ENCODE measurements around the gene SLC25A41. TPM values are rescaled to one million over a fixed set of nuclear protein-coding genes. Genes with fewer than 3 reads are reported as not detected.

SLC25A41 gene
- total and polyA plus RNA-seq, 2 of the 13 experiments (the other 11 are each of a cell fraction or from before 2014, with no cell fraction given) = 0.33 to 0.95 TPM

DNA sequence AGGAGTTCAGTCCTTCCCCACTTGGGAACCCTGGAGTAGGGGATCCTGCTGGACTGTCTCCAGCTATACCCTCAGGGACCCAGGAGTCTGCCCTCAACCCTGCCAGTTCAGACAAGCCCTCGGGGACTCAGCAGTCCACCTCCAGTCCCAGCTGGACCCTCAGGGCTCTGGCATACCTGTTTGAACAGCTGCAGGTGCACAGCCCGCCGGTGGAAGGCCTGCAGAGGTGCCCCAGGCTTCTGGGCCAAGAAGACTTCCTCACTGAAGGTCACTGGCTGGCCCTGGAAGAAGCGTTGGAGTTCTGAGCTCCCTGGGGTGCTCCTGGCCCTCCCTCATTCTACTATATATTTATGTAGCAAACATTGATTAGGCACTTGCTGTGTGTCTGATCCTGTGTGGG is 39.1 kb upstream of the SLC25A41 start:
- ChIA-PET POLR2A (no interaction called here), CTCF (ENCODE audit: low intra/inter-chr PET ratio, low total read pairs) (no interaction called here)
- no CpG with 5 or more reads among the region's 4 CpGs for WGBS (ENCODE audit: low lambda C conversion rate)
- no peaks in the 10 kb centered on the region for H3K79me2 ChIP-seq (ENCODE audit: insufficient read depth, low read length)
- no peak overlapping the region for H3K4me2 ChIP-seq (ENCODE audit: low read depth, low read length)
- no peak for FAIRE-seq
- no peak overlapping the region for H3K27ac ChIP-seq (ENCODE audit: extremely low read length, insufficient read depth, low read length)
- BruUV-seq (replicated peaks) = no TSS peak
- DNase-seq (ENCODE audit: low spot score) = no peak
- no peak overlapping the region for H3K4me3 ChIP-seq (replicated peaks in 1 of 3; ENCODE audit: insufficient read depth in 1 of 3, low read depth in 2 of 3, low read length in 3 of 3)
- TF ChIP-seq ZNF546 (CRISPR knock-in tag; conservative IDR thresholded peaks at IDR 0.05) (no peak), ATF7 (IDR thresholded peaks at IDR 0.05) (no peak), ATF7 (CRISPR knock-in tag; IDR thresholded peaks at IDR 0.05) (no peak), RAD21 (CRISPR knock-in tag; IDR thresholded peaks at IDR 0.05) (no peak), PRPF4 (IDR thresholded peaks at IDR 0.05; ENCODE audit: low read depth, low read length, poor library complexity, severe bottlenecking) (no peak), ZNF12 (CRISPR knock-in tag; IDR thresholded peaks at IDR 0.05) (no peak), ATAD3A (CRISPR knock-in tag; IDR thresholded peaks at IDR 0.05) (no peak), ONECUT2 (CRISPR knock-in tag; IDR thresholded peaks at IDR 0.05) (no peak), ZBTB21 (CRISPR knock-in tag; IDR thresholded peaks at IDR 0.05) (no peak), ZNF263 (CRISPR knock-in tag; IDR thresholded peaks at IDR 0.05) (no peak)
- TF ChIP-seq, protein P1, sequence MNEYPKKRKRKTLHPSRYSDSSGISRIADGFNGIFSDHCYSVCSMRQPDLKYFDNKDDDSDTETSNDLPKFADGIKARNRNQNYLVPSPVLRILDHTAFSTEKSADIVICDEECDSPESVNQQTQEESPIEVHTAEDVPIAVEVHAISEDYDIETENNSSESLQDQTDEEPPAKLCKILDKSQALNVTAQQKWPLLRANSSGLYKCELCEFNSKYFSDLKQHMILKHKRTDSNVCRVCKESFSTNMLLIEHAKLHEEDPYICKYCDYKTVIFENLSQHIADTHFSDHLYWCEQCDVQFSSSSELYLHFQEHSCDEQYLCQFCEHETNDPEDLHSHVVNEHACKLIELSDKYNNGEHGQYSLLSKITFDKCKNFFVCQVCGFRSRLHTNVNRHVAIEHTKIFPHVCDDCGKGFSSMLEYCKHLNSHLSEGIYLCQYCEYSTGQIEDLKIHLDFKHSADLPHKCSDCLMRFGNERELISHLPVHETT (CRISPR knock-in tag; conservative IDR thresholded peaks at IDR 0.05) = no peak
- TF ChIP-seq, protein P2, sequence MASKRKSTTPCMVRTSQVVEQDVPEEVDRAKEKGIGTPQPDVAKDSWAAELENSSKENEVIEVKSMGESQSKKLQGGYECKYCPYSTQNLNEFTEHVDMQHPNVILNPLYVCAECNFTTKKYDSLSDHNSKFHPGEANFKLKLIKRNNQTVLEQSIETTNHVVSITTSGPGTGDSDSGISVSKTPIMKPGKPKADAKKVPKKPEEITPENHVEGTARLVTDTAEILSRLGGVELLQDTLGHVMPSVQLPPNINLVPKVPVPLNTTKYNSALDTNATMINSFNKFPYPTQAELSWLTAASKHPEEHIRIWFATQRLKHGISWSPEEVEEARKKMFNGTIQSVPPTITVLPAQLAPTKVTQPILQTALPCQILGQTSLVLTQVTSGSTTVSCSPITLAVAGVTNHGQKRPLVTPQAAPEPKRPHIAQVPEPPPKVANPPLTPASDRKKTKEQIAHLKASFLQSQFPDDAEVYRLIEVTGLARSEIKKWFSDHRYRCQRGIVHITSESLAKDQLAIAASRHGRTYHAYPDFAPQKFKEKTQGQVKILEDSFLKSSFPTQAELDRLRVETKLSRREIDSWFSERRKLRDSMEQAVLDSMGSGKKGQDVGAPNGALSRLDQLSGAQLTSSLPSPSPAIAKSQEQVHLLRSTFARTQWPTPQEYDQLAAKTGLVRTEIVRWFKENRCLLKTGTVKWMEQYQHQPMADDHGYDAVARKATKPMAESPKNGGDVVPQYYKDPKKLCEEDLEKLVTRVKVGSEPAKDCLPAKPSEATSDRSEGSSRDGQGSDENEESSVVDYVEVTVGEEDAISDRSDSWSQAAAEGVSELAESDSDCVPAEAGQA (IDR thresholded peaks at IDR 0.05; ENCODE audit: low read depth) = no peak
- TF ChIP-seq, protein P2 (CRISPR knock-in tag; IDR thresholded peaks at IDR 0.05; ENCODE audit: borderline replicate concordance) = no peak
- TF ChIP-seq, protein P3, sequence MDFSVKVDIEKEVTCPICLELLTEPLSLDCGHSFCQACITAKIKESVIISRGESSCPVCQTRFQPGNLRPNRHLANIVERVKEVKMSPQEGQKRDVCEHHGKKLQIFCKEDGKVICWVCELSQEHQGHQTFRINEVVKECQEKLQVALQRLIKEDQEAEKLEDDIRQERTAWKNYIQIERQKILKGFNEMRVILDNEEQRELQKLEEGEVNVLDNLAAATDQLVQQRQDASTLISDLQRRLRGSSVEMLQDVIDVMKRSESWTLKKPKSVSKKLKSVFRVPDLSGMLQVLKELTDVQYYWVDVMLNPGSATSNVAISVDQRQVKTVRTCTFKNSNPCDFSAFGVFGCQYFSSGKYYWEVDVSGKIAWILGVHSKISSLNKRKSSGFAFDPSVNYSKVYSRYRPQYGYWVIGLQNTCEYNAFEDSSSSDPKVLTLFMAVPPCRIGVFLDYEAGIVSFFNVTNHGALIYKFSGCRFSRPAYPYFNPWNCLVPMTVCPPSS (IDR thresholded peaks at IDR 0.05) = no peak
- no peaks in the 10 kb centered on the region for H4K20me1 ChIP-seq (ENCODE audit: insufficient read depth, low read length)
- no peaks in the 10 kb centered on the region for H3K36me3 ChIP-seq (replicated peaks in 1 of 2; ENCODE audit: control insufficient read depth in 1 of 2, insufficient read depth in 2 of 2, low read length in 2 of 2)
- no peak for ATAC-seq
- H2AFZ ChIP-seq (ENCODE audit: low read length) = no peak overlapping the region
- H3K27me3 ChIP-seq (ENCODE audit: control insufficient read depth in 1 of 2, insufficient read depth in 2 of 2, low read length in 2 of 2) = no peaks in the 10 kb centered on the region
- in situ Hi-C loops (cut with HindIII; ENCODE audit: extremely low pct_ligation_motif_present, low pct_unique_long_range_greater_than_20kb) = no loop called here
- no peaks in the 10 kb centered on the region for H3K9me3 ChIP-seq (ENCODE audit: low read length)
- peaks cover 22% of the 10 kb centered on the region; the same call in 1 of the 2 replicates for H3K4me1 ChIP-seq (ENCODE audit: insufficient read depth, low read length)
- intact Hi-C loops (cut with micrococcal nuclease; ENCODE audit: unreplicated experiment) = no loop called here
- H3K9ac ChIP-seq (ENCODE audit: insufficient read depth, low read depth, low read length) = no peak overlapping the region

Data from HepG2 (cell line).